HG03521 (cell line): ENCODE measurements around the gene IL1R1.

Experiments used
- ATAC-seq: cut with Tn5 transposase; IDR thresholded peaks from one replicate; pipeline ENCODE4 v1.9.1; 2021; ENCODE audit warnings: mild to moderate bottlenecking, moderate library complexity; ENCODE audit not compliant: unreplicated experiment

IL1R1 gene

DNA sequence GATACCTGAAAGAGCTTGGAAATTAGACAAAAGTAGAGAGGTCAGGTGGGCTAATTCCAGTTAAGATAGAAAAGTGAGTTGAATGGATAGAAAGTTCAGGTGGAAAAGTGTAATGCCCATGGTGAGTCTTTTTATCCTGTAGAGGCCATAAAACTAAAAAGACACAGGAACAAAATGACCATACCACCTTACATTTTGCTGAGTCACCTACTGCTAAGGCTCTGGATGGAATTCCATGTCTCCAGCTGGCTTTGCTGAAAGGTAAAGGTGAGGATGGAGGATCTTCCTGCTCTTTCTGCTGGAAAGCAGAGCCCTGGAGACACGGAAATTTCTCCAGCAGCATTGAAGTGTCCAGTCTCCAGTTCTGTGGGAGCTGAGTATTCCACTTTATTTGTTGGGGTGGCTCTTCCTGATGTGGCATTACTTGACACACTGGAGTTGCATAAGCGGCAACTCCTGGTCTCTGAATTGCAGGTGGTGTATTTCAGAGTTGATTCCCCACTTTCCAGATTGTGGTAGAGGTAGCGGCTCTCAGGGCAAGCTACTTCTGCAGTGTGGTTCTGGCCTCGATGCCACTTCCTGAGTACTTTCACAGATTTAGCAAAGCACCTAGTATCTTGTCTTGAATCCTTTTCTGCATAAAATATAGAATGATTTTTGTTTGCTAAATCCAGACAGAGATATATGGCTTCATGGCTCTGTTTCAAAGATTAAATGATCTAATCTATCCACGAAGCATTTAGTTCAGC is 55.0 kb downstream of the IL1R1 start:
- no peak for ATAC-seq

GRCh38 chr2:102200539-102200938 is 58.0 kb downstream of the IL1R1 start:
- no peak for ATAC-seq

DNA sequence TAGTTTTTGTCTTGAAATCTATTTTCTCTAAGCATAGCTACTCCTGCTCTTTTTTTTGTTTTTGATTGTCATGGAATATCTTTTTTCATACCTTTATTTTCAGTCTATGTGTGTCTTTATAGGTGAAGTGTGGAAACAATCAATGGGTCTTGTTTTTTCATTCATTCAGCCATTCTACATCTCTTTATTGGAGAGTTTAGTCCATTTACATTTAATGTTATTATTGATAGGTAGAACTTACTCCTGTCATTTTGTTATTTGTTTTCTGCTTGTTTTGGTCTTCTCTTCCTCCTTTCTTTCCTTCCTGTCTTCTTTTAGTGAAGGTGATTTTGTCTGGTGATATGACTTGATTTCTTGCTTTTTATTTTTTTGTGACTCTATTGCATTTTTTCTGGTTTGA is 62.1 kb downstream of the IL1R1 start:
- no peak for ATAC-seq

GRCh38 chr2:102206666-102207341 is 64.3 kb downstream of the IL1R1 start:
- no peak for ATAC-seq

GRCh38 chr2:102208774-102209173 is 66.2 kb downstream of the IL1R1 start:
- ATAC-seq = no peak

- no peak for ATAC-seq
Observed at GRCh38 chr2:102209474-102209873, 66.9 kb downstream of the IL1R1 start.

DNA sequence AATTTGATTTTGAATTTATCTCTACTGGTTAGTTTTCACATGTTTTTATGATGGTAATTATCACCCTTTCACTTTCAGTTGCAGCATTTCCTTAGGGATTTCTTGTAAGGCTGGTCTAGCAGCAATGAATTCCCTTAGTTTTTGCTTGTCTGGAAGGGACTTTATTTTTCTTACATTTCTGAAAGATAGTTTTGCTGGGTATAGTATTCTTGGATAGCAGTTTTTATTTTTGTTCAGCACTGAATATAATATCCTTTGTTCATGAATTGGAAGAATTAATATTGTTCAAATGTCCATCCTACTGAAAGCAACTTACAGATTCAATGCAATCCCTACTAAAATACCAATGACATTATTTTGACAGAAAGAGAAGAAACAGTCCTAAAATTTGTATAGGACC is 74.5 kb downstream of the IL1R1 start:
- no peak for ATAC-seq

GRCh38 chr2:102224824-102225739 is 82.5 kb downstream of the IL1R1 start:
- no peak for ATAC-seq

GRCh38 chr2:102226171-102226570 is 83.6 kb downstream of the IL1R1 start:
- no peak for ATAC-seq

DNA sequence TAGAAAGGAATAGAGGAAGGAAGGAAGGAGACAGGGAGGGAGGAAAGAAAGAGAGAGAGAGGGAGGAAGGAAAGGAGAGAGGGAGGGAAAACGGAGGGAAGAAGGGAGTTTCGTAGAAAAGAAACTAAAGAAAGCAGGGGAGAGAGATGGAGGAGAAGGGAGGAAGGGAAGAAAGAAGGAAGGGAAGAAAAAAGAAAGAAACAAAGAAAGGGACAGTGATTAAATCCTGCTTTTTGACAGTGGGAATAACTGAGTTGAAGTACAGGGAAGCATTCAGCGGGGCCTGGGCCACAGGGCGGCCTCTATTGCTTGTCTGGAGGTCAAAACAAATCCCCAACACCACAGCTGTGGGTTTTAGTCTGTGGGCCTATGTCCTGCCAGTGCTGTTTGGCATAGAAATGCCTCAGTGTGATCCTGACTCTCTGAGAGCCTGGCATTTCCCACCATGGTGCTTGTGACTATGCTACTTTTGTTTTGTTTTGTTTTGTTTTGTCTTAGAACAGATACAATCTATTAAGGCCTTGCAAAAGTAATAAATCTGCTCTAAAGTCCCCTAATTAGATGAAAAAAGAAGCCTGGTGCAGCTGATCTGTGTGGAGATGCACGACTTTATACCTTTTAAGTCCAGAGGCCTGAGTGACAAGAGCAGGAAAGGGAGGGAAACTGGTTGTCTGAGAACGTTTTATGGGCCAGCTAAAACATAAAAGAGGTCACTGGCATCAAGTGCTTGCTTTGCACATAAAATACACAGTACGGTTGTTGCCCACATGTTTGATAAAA is 84.3 kb downstream of the IL1R1 start:
- ATAC-seq = no peak

- no peak for ATAC-seq
Observed at GRCh38 chr2:102229141-102229769, 86.7 kb downstream of the IL1R1 start.
